ENCODE measurements around the gene CALR3. TPM values are rescaled to one million over a fixed set of nuclear protein-coding genes. Genes with fewer than 3 reads are reported as not detected.

CALR3 gene
- total and polyA plus RNA-seq, 2 of the 8 experiments (the other 6 are each of a cell fraction or from before 2014, with no cell fraction given): 0.11 to 0.32 TPM

- H3K4me2 ChIP-seq (ENCODE audit: insufficient read depth in 1 of 2, low read depth in 2 of 2, low read length in 2 of 2): no peak overlapping the region
- no peaks in the 10 kb centered on the region for H3K27me3 ChIP-seq (replicated peaks in 1 of 4; ENCODE audit: control insufficient read depth in 3 of 4, extremely low read depth in 1 of 4, insufficient read depth in 3 of 4, low read length in 3 of 4)
- H2BK15ac ChIP-seq (ENCODE audit: low read length): no peak overlapping the region
- H2AK5ac ChIP-seq (ENCODE audit: low read depth, low read length): no peak overlapping the region
- no peak overlapping the region for H3K14ac ChIP-seq (ENCODE audit: insufficient read length)
- H3K23ac ChIP-seq (ENCODE audit: insufficient read length): no peak overlapping the region
- ChIA-PET POLR2A (ENCODE audit: partially characterized antibody) (interaction anchor here (1.1 to 6.2 kb wide), 2 partner anchors 13 kb away, joined by 3 to 34 read pairs; no protein-coding TSS in a partner anchor), CTCF (ENCODE audit: partially characterized antibody) (interaction anchor here (2.0 kb wide), 1 partner anchor 16 kb away, joined by 5 read pairs; no protein-coding TSS in a partner anchor)
- H3K4me3 ChIP-seq (ENCODE audit: extremely low read depth in 1 of 4, insufficient read depth in 2 of 4, low read depth in 3 of 4, low read length in 4 of 4): no peak overlapping the region
- H3K56ac ChIP-seq (replicated peaks; ENCODE audit: insufficient read length, low read depth, low read length): no peak overlapping the region
- DNase-seq (ENCODE audit: low read depth in 1 of 2, low spot score in 2 of 2): no peak
- peaks cover 11 to 38% of the 10 kb centered on the region in 2 experiments for H4K20me1 ChIP-seq (replicated peaks in 1 of 2; ENCODE audit: control insufficient read depth in 1 of 2, insufficient read depth in 2 of 2, low read length in 2 of 2)
- H3K27ac ChIP-seq (ENCODE audit: low read depth, low read length): no peak overlapping the region
- no peak for FAIRE-seq
- no peak overlapping the region for H2BK20ac ChIP-seq (ENCODE audit: low read length)
- peaks cover 6% of the 10 kb centered on the region for H3K79me1 ChIP-seq (ENCODE audit: low read depth, low read length)
- no peak overlapping the region for H2BK12ac ChIP-seq (ENCODE audit: low read depth, low read length)
- H3K18ac ChIP-seq (ENCODE audit: extremely low read depth, low read length): no peak overlapping the region
- no peak overlapping the region for H4K91ac ChIP-seq (replicated peaks; ENCODE audit: insufficient read length, low read length)
- H3K9me3 ChIP-seq (ENCODE audit: insufficient read depth in 2 of 2, low read depth in 1 of 2, low read length in 1 of 2): no peaks in the 10 kb centered on the region
- no peak overlapping the region for H2BK5ac ChIP-seq (ENCODE audit: low read depth, low read length)
- H2BK120ac ChIP-seq (replicated peaks; ENCODE audit: low read depth, low read length): no peak overlapping the region
- WGBS, 2 experiments (ENCODE audit: extremely low coverage in 1 of 2, insufficient coverage in 1 of 2, insufficient read length in 1 of 2, insufficient replicate concordance in 2 of 2, low coverage in 1 of 2, low lambda C conversion rate in 2 of 2, missing lambda C conversion rate in 1 of 2): 92% methylated on average over 12 of the region's 12 CpGs; no CpG with 5 or more reads in 1 of the 2 experiments
- H3K79me2 ChIP-seq (ENCODE audit: control insufficient read depth in 1 of 2, insufficient read depth in 2 of 2, low read length in 2 of 2): peaks cover 0 to 5% of the 10 kb centered on the region in 2 experiments; a peak in 1 of 4 replicates
- peaks cover 45 to 83% (median 79%) of the 10 kb centered on the region in 4 experiments for H3K36me3 ChIP-seq (ENCODE audit: control insufficient read depth in 2 of 4, insufficient read depth in 4 of 4, low read length in 3 of 4)
- H3K9ac ChIP-seq (replicated peaks in 1 of 4; ENCODE audit: extremely low read depth in 1 of 4, low read depth in 3 of 4, low read length in 3 of 4): no peak overlapping the region
- H4K8ac ChIP-seq (ENCODE audit: extremely low read depth, insufficient read depth, low read length): peak overlapping the region; percentile 57
- H4K5ac ChIP-seq (ENCODE audit: insufficient read length, low read depth, low read length): no peak overlapping the region
- no peak overlapping the region for H3K4ac ChIP-seq (replicated peaks; ENCODE audit: insufficient read length, low read depth, low read length)
- H3K23me2 ChIP-seq (ENCODE audit: low read depth, low read length): no peaks in the 10 kb centered on the region
- H2AFZ ChIP-seq (ENCODE audit: low read length): no peak overlapping the region
- H3K4me1 ChIP-seq (replicated peaks in 1 of 4; ENCODE audit: control insufficient read depth in 3 of 4, insufficient read depth in 4 of 4, low read length in 3 of 4): no peaks in the 10 kb centered on the region
- TF ChIP-seq HDAC6 (IDR thresholded peaks at IDR 0.05; ENCODE audit: low read depth, low read length): no peak
- no peak for TF ChIP-seq BRCA1 (IDR thresholded peaks at IDR 0.05; ENCODE audit: low read depth, low read length)
- TF ChIP-seq RAD21 (IDR thresholded peaks at IDR 0.05 in 1 of 2, conservative IDR thresholded peaks at IDR 0.05 in 1 of 2; ENCODE audit: low read depth in 2 of 2, low read length in 2 of 2): no peak
- no peak for TF ChIP-seq ASH2L (IDR thresholded peaks at IDR 0.05; ENCODE audit: low read length)
- no peak for TF ChIP-seq KDM1A (IDR thresholded peaks at IDR 0.05; ENCODE audit: borderline replicate concordance, low read length)
- TF ChIP-seq RFX5 (IDR thresholded peaks at IDR 0.05; ENCODE audit: borderline replicate concordance, low read depth, low read length): no peak
- no peak for TF ChIP-seq RBBP5 (IDR thresholded peaks at IDR 0.05; ENCODE audit: borderline replicate concordance, low read depth, low read length)
- no peak for TF ChIP-seq SIN3A (conservative IDR thresholded peaks at IDR 0.05 in 1 of 2, IDR thresholded peaks at IDR 0.05 in 1 of 2; ENCODE audit: low read depth in 1 of 2, low read length in 2 of 2)
- no peak for TF ChIP-seq ATF2 (IDR thresholded peaks at IDR 0.05; ENCODE audit: low read length)
- no peak for TF ChIP-seq MAX (IDR thresholded peaks at IDR 0.05)
- no peak for TF ChIP-seq SP1 (IDR thresholded peaks at IDR 0.05; ENCODE audit: low read depth, low read length)
Observed at GRCh38 chr19:16531380-16531669, 35.4 kb upstream of the CALR3 start.

Measured in H1 (cell line).